Uterus (tissue), 2 donors: ENCODE results near the gene TMEM132A.

ENCODE experiments used
- POLR2A ChIP-seq, 2 donors: fragments of 450-650 bp; IDR thresholded peaks; one replicate each; pipeline ENCODE4 v1.6.1; 2016; ENCODE audit warnings: antibody characterized with exemption in 2 of 2, mild to moderate bottlenecking in 1 of 2, moderate library complexity in 1 of 2
- TF ChIP-seq, protein P1 (sequence below), 4 experiments: fragments of 200-600 bp in 2 of 4; fragments of 450-650 bp in 2 of 4; sonication (generic) in 2 of 4; IDR thresholded peaks; one replicate each; pipeline ENCODE4 v1.5.1; 2016 to 2019; ENCODE audit warnings: antibody characterized with exemption in 4 of 4, mild to moderate bottlenecking in 2 of 4, moderate library complexity in 1 of 4

- TF ChIP-seq, protein P1, sequence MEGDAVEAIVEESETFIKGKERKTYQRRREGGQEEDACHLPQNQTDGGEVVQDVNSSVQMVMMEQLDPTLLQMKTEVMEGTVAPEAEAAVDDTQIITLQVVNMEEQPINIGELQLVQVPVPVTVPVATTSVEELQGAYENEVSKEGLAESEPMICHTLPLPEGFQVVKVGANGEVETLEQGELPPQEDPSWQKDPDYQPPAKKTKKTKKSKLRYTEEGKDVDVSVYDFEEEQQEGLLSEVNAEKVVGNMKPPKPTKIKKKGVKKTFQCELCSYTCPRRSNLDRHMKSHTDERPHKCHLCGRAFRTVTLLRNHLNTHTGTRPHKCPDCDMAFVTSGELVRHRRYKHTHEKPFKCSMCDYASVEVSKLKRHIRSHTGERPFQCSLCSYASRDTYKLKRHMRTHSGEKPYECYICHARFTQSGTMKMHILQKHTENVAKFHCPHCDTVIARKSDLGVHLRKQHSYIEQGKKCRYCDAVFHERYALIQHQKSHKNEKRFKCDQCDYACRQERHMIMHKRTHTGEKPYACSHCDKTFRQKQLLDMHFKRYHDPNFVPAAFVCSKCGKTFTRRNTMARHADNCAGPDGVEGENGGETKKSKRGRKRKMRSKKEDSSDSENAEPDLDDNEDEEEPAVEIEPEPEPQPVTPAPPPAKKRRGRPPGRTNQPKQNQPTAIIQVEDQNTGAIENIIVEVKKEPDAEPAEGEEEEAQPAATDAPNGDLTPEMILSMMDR (IDR thresholded peaks at IDR 0.05), result no peak
- TF ChIP-seq POLR2A (IDR thresholded peaks at IDR 0.05), result no peak
Observed at GRCh38 chr11:60944490-60945294, 20.4 kb downstream of the TMEM132A start.
